Measurements from ENCODE around the gene DST. TPM values are rescaled to one million over a fixed set of nuclear protein-coding genes. Genes with fewer than 3 reads are reported as not detected.

DST gene
- polyA plus RNA-seq, 5 donors: 369 to 685 (median 536) TPM

DNA sequence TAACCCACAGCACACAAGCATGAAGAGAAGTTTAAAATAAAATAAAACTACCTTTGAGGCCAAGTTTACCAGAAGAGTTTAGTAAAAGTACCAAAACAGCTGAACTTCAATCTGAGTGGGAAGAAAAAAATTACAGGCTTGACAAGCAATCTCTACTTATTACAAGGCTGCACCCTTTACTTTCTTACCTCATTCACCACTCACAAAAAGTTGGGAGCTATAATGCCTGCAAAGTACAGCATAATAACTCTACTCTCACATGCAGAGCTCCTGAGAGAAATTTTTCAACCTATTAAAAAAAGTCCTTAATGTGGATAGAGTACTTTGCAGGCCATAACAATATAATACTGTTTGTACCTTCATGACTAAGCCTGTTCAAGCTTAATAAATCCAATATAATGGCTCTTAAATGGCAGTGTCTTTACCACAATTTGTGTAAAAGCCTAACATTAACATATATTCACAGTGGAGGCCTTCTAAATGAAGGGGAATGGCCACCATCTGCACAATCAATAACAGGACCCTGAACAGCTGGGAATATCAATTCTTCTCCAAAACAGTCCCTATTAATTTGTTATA lies 103.1 kb downstream of the DST start:
- no peak for DNase-seq

DNA sequence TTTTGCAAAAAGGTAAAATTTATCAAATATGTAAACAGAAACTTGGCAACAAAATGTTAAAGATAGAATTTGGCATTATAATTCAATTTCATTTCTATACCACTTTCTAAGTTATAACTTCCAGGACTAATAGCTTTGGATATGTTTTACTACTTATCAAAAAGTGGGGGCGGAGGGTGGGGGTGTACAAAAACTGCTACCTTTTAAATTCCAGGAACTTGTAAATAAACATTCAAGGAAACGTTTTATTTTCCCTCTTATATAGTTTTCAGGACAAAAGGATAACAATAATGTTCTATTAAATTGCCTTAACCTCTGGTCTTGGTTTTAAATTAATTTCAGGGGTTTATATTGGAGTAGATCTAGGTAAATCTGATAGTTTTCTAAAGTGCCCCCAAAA lies 103.8 kb downstream of the DST start:
- no peak for DNase-seq

DNA sequence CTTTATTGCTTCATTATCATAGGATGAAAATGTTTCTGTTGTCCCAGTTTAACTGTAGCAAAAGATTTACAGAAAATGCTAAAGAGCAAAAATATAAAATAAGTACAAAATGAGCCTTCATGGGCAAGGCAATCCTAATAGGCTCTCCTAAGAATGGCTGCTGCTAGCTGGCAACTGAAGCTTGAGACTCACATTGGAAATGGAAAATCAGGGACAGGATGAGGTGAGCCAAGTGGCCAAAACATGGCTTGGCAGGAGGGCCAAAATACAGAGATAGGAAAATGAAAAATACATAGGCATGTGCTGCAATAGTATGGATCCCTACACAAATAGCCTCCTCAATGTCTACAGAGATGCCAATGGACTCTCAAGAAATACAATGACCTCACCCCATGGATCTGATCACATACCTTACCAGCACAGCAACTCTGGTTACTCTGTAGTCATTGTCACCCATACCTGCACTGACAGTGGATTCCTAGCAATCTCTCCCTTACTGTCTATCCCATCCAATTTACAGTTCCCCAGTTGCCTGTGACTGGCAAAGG lies 105.4 kb downstream of the DST start:
- DNase-seq: no peak

GRCh38 chr6:56536536-56536935 lies 106.2 kb downstream of the DST start:
- DNase-seq: no peak

DNA sequence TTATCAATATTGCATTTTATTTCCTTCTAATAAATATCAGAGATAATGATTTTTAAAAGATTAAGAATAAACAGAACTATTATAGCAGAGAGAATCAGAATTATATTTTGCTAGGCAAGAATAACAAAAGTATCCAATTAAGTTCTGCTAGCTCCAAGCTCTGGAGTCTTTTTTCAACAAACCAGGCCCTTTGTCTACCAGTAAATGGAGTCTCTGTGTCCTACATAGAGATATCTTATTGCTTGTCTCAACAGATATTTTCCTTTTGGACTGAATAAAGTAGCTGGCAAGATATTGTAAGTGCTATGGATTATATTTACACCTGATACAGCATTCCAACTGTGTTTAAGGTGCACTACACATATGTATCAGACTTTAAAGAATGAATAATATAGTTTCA lies 107.1 kb downstream of the DST start:
- no peak for DNase-seq

- no peak for DNase-seq
Observed at GRCh38 chr6:56534680-56535419, 107.8 kb downstream of the DST start.

GRCh38 chr6:56532766-56533551 lies 109.7 kb downstream of the DST start:
- no peak for DNase-seq

GRCh38 chr6:56531839-56532595 lies 110.7 kb downstream of the DST start:
- no peak for DNase-seq

- no peak for DNase-seq
Observed at GRCh38 chr6:56529594-56530191, 113.0 kb downstream of the DST start.

- no peak for DNase-seq
Observed at GRCh38 chr6:56528412-56528841, 114.3 kb downstream of the DST start.

GRCh38 chr6:56527934-56528333 lies 114.8 kb downstream of the DST start:
- no peak for DNase-seq

GRCh38 chr6:56526860-56527544 lies 115.7 kb downstream of the DST start:
- no peak for DNase-seq

- DNase-seq: no peak
Observed at GRCh38 chr6:56525974-56526789, 116.5 kb downstream of the DST start.

GRCh38 chr6:56524891-56525703 lies 117.6 kb downstream of the DST start:
- DNase-seq: no peak

DNA sequence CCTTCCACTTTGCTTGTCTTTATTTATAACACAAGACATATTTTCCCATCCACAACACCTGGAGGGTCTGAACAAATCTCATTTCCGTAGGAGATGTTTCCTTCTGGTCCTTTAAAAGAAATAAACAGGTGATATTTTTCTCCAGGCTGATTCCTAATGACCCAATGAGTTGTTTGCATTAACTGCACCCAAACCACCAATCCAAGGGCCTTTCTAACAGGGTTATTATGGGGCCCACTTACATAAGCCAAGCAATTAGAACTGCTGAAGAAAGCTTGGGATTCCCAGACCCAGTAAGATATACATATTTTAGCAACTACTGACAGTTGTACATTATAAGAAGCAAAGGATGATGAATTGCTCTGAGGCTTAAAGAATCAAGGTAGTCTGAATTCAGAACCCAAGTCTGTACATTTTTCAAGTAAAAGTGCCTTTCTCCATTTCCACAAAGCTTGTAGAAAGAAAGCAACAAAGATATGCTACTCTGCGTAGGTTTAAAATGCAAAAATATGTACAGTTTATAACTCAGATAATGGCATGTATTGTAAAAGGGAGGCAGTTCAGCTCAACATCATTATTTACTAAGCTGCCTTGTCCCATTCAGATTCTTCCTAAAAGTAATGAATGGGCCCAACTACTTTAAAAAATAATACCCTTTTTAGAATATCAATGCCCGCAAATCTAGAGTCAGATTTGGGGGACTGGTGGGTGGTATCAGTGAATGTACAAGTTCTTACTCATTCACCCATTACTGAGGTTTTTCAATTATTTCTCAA lies 120.0 kb downstream of the DST start:
- DNase-seq: no peak

GRCh38 chr6:56521976-56522375 lies 120.7 kb downstream of the DST start:
- DNase-seq: no peak

DNA sequence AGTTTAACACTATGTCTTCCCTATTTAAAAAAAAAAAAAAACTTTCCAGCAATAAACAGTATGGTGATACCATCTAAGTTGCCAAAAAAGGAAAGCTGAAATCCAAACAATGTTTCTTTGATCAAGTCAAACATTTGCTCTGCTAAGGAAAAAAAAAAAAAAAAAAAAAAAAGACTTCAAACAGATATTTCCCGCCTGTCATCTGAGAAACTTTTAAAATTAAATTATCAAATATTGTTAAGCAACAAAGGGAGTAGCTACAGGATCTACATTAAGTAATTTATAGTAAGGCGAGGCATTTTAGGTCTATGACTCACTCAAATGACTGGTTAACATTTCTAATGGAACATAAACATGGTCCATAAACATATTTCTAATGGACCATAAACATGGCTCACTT lies 121.2 kb downstream of the DST start:
- no peak for DNase-seq

DNA sequence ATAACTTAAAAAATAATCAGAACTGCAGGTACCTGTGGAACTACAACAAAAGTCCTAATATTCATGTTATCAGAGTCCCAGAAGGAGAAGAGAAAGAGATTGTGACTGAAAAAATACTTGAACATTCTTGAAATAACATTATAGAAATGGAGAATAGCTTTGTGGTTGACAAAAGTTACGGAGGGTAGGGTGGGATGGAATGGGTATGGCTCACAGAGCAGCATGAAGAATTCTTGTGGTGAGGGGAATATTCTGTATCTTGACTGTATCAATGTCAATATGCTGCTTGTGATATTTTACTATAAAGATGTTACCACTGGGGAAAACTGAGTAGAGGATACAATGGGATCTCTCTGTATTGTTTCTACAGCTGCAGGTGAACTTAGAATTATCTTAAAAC lies 122.5 kb downstream of the DST start:
- no peak for DNase-seq
